ENCODE data around the gene DENND4A.
A peak's percentile ranks its signal among the peaks of the same experiment; 100 is the strongest.

The DENND4A gene

DNA sequence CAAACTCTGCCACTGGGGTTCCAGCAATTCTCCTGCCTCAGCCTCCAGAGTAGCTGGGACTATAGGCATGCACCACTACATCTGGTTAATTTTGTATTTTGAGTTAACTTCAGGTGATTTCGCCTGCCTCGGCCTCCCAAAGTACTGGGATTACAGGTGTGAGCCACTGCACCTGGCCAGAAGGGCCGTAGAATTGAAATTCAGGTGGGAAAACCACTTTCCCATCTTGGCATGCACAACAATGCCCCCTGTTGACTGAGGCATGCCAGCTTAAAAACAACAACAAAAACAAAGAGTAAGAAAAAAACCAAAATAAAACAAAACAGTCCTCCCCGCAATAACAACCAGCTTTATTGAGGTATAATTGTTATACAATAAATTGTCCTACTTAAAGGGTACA, 44.6 kb upstream of the DENND4A start:
- peak; percentile 64 for TF ChIP-seq CTCF (IDR thresholded peaks at IDR 0.05; ENCODE audit: low read depth, low read length, missing control alignments)
- H3K4me3 ChIP-seq (ENCODE audit: low read depth, low read length) = no peak overlapping the region
- DNase-seq (ENCODE audit: low read depth) = no peak

DNA sequence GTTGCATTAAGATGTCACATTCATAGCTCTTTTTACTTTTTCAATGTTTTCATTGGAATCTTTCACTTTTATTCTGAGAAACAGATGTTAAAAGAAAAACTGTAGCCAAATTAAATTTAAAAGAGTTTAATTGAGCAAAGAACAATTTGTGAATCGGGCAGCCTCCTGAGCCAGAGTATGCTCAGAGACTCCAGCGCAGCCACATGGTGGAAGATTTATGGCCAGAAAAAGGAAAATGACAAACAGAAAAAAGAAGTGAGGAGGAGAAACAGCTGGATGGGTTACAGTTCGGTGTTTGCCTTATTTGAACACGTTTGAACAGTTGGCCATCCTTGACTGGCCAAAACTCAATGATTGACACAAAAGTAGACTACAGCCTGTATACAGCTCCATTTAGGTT, 43.4 kb upstream of the DENND4A start:
- no peak for TF ChIP-seq CTCF (IDR thresholded peaks at IDR 0.05; ENCODE audit: low read depth, low read length, missing control alignments)
- DNase-seq (ENCODE audit: low read depth) = no peak
- H3K4me3 ChIP-seq (ENCODE audit: low read depth, low read length) = no peak overlapping the region

DNA sequence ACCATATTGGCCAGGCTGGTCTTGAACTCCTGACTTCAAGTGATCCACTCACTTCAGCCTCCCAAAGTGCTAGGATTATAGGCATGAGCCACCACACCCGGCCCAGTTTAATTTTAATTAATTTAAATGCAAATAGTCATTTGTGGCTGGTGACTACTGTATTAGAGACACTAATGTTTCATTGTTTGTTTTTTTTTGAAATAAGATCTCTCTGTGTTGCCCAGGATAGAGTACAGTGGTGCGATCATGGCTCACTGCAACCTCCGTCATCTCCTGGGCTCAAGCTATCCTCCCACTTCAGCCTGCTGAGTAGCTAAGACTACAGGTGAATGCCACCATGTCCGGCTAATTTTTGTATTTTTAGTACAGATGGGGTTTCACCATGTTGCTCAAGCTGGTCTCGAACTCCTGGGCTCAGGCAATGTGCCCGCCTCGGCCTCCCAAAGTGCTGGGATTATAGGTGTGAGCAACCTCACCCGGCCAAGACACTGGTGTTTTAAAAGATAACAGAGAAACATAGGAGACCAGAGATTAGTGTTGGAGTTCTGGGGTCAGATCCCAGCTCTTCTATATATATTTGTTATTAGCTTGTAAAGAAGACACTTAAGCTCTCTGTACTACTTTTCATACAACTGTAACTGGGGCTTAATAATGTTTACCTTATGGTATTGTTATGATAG, 42.6 kb upstream of the DENND4A start:
- no peak overlapping the region for H3K4me3 ChIP-seq (ENCODE audit: low read depth, low read length)
- no peak for DNase-seq (ENCODE audit: low read depth)
- TF ChIP-seq CTCF (IDR thresholded peaks at IDR 0.05; ENCODE audit: low read depth, low read length, missing control alignments) = no peak

- DNase-seq (ENCODE audit: low read depth) = no peak
- H3K4me3 ChIP-seq (ENCODE audit: low read depth, low read length) = no peak overlapping the region
- no peak for TF ChIP-seq CTCF (IDR thresholded peaks at IDR 0.05; ENCODE audit: low read depth, low read length, missing control alignments)
Measured at GRCh38 chr15:65833501-65834205, 41.6 kb upstream of the DENND4A start.

DNA sequence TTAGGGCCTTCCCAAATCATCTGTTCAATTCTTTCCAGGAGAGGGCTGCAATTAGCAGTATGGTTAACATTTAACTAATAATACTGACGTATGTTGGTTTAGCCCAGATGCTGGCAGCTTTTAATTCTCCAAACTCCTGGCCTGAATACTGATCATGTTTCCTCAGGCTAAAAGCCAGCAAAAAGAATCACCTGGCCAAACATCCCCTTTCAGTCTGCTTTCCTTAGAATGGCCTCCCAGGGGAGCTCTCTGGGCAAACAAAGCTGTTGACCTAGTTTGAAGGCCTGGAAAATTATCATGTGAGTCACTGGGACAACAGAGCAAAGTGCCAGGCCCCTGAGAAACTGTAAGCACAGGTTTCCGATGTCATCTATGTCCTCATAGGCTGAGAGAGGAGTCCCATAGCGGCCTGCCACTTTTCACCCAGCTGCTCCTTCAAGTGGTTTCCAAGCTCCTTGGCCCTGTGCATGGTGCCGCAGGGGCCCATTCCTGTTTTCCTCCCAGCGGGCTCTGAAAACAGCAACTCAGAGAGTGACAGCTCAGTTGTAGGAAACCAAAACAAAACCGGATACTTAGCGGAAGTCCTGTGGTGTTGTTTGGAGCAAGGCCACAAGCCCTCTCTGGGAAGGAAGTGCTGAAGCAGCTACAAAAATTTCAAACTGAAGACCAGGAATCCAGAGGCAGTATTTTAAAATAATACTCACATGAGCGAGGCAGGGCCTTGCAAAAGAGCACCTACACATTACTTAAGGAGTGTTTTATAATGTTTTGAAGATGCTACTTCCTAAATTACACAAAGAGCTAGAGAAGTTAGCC, 40.7 kb upstream of the DENND4A start:
- H3K4me3 ChIP-seq (ENCODE audit: low read depth, low read length) = no peak overlapping the region
- no peak for TF ChIP-seq CTCF (IDR thresholded peaks at IDR 0.05; ENCODE audit: low read depth, low read length, missing control alignments)
- no peak for DNase-seq (ENCODE audit: low read depth)

GRCh38 chr15:65829130-65829764, 37.2 kb upstream of the DENND4A start:
- DNase-seq (ENCODE audit: low read depth) = no peak
- TF ChIP-seq CTCF (IDR thresholded peaks at IDR 0.05; ENCODE audit: low read depth, low read length, missing control alignments) = peak; percentile 58
- H3K4me3 ChIP-seq (ENCODE audit: low read depth, low read length) = no peak overlapping the region
